HG03378 (cell line): ENCODE results near the gene MRPS16.
"Not testable (repeated sequence)": the region's sequence is repeated elsewhere in the genome, so short reads cannot be mapped to it uniquely, and the experiment has no call there.

Source experiments
- ATAC-seq: cut with Tn5 transposase; IDR thresholded peaks from one replicate; pipeline ENCODE4 v1.9.1; 2021; ENCODE audit warnings: mild to moderate bottlenecking, moderate library complexity; ENCODE audit not compliant: unreplicated experiment

The MRPS16 gene

DNA sequence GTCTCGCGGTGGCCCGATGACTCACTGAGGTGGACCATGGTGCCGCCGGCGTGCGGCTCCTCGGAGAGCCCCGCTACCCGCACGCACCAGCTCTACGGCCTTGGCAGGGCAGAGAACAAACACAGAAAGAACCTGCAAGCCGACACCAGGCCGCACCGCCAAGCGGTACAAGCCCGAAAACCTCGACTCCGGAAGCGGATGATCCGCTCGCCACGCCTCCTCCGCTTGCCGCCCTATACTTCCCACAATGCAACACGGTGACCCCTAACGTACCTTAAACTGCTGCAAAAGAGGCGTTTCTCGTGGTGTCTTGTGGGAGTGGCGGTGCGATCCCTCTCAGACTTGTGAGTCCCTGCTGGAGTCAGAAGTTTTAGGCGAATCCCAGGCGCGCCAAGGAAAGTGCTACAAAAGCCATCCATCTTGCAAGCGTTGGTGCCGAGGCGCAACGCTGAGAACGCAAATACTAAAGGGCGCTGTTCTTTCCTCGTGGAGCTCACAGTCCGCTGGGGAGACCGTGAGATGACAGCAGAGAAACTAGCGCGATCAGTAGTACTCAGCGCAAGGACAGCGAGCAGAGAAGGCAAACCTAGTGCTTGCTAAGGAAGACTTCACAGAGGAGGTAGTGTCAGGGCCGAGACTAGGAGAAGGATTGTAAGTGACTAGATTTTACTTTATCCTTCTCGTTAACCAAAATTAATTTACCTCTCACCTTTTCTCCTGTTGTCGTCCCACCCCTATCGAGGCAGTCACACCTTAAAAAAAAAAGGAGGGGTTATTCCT is at the start of gene MRPS16:
Gene MRPS16, minus strand, starts transcription at position 200 of the 780 bp plus-strand sequence. Its CDS starts 162 bp downstream, at position 38.
- peak; percentile 75 for ATAC-seq

DNA sequence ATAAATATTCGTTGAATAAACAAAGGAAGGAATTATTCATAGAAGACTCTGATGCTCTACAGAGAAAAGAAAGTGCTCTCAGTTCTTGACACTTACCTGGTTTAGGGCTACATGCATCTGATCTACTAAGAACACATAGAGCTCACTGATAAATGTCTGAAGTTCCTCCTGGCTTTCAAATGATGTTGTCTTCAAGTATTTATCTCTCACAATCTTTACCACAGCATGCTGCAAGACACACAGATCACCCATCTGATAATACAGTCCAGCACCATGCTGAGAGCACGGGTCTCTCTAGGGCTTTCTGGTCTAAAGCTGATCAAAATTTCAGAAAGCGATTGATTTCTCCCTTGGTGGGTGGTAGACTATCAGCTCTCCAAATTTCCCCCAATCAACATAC is 44.5 kb upstream of the MRPS16 start:
- no peak for ATAC-seq

DNA sequence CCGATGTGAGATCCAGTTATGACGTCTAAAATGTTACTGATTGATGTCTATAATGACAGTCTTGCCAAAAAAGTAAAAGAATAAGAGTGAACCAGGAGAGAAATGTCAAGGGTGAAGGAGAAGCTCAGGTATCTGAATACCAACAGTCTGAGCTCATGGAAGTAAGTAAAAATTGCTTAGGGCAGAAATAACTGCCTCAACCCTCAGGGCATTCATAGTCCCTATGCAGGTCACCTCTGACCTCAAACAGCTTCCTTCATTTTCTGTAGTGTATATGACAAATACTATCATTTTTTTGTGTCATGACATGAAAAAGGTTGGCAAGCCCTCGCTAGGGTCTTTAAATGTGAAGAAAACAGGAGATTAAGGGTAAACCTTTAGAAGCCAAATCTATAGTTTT is 41.0 kb upstream of the MRPS16 start:
- no peak for ATAC-seq

DNA sequence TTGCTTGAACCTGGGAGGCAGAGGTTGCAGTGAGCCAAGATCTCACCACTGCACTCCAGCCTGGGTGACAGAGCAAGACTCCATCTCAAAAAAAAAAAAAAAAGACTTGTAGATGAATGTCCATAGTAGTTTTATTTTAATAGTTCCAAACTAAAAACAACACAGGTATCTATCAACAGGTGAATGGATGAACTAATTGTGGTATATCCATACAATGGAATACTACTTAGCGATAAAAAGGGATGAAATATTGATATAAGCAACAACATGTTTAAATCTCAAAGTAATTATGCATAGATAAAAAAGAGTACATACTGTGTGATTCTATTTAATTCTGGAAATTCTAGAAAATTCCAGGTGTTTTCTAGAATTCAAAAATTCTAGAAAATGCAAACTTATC is 37.5 kb upstream of the MRPS16 start:
- ATAC-seq = no peak

DNA sequence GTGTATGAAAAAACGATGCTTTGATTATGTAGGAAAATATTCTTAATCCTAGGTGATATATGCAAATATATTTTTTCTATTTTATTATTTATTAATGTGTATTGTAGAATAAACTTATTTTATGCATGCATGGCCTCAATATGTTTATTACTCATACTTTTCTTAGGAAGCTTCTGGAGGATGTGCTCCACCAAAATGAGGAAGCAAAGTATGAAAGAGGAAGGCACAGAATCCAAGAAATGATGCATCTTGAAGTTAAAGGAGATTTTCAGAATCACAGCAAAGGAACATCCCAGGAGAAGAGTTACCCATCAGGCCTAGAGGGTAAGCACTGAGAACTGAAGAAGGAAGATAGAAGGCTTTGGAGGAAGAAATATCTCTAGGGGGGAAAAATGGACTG is 35.0 kb upstream of the MRPS16 start:
- no peak for ATAC-seq

DNA sequence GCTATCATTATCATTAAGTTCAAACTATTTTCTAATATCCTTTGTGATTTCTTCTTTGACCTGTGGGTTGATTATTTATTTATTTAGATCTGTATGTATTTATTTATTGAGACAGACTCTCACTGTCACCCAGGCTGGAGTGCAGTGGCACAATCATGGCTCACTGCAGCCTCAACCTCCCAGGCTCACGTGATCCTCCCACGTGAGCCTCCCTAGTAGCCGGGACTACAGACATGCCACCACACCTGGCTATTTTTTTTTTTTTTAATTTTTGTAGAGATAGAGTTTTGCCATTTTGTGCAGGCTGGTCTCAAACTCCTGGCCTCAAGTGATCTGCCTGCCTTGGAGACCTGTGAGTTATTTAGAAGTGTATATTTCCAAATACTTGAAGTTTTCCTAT is 28.7 kb upstream of the MRPS16 start:
- ATAC-seq = no peak

DNA sequence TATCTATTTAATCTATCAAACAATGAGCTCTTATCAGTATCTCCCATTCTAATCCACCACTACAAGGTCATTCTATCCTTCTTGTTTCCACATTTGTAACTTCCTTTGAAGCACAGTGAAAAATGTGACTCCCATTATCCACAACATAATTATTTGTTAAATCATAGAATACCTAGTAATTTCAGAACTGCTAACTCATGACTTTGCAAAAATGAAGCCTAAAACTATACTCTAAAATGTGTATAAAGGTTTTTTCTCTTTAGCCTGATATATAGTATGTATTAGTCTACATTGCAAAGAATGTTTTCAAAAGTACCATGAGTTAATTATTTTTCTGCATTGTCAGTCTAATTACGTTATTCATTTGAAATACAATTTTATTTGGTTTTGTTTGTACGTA is 12.0 kb upstream of the MRPS16 start:
- ATAC-seq = no peak

DNA sequence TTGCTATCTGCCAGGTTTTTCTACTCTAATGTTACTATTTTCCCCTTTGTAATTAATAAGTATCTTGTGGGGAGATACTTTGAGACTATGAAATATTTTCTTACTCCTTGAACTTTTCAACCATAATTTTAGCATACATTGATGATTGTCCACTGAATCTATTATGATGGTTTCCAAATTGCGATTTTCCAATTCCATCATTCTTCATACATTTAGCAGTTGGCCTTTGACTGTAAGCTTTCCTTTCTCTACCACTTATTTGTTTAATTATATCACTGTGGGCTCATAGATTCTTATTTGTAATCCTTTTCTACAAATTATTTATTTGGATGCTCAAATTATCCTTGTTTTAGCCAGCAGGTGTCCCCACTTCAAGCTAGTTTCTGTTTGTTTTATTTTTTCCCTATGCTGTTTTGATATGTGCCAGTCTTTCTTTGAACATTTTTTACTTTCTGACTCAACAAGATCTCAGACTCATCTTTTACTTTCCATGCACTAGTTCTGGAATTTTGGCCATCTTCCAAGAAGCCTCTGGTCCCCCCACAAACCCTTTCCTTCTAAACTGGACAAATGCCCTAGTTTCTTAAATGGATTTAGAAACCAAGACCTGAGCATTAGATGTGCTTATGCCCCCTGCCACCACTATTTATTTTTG is 11.4 kb upstream of the MRPS16 start:
- no peak for ATAC-seq

DNA sequence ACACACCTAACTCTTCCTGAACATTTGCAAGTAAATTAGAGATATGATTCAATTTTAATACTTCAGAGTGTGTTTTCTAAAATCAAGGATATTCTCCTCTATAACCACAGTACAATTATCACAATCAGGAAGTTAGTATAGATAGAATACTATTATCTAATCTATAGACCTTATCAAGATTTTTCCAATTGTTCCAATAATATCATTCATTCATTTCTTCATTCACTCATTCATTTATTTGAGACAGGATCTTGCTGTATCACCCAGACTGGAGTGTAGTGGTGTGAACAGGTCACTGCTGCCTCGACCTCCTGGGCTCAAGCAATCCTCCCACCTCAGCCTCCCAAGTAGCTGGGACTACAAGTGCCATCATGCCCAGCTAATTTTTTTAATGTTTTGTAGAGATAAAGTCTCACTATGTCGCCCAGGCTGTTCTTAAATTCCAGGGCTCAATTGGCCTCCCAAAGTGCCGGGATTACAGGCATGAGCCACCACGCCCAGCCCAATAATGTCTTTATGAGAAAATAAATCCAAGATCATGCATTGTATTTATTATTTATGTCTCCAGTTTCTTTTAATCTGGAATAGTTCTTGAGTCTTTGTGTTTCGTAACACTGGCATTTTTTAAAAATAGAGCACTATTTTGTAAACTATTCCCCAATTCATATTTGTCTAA is 10.6 kb upstream of the MRPS16 start:
- no peak for ATAC-seq

DNA sequence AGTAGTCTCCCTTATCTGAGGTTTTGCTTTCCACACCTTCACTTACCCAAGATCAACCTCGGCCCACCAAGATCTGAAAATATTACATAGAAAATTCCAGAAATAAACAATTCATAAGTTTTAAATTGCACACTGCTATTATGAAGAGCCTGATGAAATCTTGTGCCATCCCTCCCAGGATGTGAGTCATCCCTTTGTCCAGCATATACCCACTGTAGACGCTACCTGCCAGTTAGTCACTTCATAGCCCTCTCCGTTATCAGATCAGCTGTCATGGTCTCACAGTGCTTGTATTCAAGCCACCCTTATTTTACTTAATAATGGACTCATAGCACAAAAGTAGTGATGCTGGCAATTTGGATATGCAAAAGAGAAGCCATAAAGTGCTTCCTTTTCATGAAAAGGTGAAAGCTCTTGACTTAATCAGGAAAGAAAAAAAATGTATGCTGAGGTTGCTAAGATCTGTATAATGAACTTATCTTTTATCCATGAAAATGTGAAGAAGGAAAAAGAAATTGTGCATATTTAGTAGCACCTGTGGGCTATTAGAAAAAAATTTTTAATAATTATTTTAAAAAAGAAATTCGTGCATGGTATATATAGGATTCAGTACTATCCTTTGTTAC is 9.8 kb upstream of the MRPS16 start:
- ATAC-seq = no peak

DNA sequence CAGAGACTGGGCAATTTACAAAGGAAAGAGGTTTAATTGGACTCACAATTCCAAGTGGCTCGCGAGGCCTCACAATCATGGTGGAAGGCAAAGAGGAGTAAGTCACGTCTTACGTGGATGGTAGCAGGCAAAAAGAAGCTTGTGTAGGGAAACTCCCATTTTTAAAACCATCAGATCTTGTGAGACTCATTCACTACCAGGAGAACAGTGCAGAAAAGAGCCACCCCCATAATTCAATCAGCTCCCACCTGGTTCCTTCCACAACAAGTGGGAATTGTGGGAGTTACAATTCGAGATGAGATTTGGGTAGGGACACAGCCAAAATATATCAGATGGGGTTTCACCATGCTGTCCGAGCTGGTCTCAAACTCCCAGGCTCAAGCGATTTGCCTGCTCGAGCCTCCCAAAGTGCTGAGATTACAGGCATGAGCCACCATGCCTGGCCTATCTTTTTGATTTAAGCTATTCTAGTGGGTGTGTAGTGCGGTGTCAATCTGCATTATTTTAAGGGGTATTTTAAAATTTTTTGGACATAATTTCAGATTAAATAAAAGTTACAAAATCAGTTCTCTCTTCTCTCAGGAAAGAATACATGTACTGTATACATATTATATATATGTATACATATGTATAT is 9.0 kb upstream of the MRPS16 start:
- ATAC-seq = no peak

DNA sequence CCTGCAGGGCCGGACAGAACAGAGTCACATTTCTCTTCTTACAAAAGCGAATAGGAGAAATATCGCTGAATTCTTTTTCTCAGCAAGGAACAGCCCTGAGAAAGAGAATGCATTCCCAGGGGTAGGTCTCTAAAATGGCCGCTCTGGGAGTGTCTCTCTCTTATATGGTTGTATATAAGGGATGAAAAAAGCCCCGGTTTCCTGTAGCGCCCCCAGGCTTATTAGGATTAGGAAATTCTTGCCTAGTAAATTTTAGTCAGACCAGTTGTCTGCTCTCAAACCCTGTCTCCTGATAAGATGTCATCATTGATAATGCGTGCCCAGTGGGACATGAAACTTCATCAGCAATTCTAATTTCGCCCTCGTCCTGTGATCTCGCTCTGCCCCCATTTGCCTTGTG is 6.2 kb upstream of the MRPS16 start:
- ATAC-seq = not testable (repeated sequence)

DNA sequence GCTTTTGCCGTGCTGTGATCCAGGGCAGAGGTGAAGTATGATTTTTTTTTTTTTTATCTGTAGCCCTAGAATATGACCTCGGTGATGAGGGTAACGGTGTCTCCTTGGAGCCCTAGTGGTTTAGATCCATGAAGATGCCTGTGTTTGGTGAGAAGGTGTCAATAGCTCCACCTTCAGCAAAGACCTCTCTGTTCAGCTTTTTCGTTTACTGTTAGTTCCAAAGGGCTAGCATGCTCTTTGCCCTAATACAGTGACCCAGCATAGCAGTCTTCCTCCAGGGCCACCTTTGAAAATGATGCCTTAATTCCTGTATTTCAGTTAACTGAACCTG is 746 bp upstream of the MRPS16 start:
- no peak for ATAC-seq

DNA sequence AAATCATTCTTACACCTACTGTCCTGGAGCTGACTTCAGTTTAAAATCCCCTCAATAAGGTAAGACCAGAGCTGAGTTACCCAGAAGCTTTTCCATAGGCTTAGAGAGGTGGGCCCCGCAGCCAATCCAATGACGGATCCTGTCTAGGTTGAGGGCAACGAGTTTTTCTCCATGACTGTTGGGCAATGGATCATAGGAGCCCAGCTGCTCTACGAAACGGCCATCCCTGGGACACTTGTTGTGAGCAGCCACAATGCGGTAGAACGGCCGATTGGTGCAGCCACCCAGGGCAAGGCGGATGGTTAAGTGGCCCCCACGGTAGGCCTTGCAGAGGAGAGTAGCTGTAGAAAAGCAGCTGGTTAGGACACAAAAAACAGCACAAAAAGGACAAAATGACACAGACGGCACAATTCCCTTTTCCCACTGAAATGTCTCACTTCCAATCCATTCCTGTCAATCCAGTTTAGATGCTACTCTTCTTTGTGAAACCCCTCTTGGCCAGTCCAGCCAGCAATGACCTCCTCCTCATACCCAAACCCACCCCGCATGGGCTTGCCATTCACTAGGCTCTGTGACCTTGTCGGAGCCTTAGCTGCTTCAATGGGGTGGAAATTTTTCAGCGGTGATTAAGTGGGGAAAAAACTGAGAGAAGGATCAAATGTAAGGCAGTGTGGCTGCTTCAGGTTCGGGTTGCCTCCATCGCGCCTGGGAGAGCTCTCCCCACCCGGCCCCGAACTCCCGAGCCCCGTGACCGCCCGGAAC is 580 bp downstream of the MRPS16 start:
- peak; percentile 5 for ATAC-seq

DNA sequence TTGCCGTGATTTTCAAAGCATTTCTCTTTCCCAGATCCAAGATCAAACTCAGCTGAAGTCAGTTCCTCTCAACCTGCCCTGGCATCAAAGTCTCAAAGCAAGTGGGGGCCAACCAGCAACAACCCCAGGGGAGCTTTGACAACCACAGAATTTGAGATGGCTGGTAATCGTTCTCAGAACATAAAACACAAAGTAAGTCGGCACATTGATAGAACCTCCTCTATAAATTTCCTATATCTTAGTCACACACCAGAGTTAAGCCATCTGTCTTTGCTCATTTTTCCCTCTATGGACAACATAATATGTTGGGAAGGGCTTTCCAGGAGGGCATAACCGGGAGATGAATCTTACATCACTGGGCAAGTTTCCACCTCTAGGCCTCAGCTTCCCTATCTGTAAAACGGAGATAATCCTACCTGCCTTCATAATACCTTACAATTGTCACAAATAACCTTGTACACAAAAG is 4.2 kb downstream of the MRPS16 start:
- ATAC-seq = no peak

DNA sequence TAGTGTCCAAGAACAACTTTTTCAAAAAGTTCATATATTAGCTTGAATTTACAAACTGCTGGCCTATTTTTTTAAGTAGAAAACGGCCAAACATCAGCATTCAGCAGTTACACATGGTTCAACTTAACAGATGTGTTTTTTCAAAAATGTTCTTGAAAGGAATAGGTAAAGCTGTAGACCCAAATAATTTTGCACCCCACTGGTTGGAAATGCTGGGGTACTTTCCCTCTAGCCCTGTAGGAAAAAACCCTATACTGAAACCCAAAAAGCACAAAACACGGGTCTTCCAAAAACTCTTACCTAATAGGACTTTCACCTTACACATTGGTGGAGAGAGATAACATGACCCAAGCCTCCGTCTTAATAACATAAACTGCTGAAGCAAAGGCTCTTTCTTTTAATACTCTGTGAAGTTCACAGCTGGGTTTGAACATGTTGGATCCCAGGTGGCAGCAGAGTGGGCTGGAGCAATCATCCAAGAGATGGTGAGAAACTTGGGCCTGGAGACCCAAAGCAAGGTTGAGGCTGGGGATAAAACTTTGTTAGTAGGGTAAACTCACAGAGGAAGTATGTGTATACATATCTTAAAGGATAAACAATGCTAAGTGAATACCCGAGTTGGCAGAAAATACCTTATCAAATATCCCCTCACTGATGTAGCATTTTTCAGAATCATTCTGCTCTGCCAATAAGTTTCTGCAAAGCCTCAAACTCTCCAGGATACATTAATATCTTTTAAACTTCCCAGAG is 4.8 kb downstream of the MRPS16 start:
- ATAC-seq = no peak

DNA sequence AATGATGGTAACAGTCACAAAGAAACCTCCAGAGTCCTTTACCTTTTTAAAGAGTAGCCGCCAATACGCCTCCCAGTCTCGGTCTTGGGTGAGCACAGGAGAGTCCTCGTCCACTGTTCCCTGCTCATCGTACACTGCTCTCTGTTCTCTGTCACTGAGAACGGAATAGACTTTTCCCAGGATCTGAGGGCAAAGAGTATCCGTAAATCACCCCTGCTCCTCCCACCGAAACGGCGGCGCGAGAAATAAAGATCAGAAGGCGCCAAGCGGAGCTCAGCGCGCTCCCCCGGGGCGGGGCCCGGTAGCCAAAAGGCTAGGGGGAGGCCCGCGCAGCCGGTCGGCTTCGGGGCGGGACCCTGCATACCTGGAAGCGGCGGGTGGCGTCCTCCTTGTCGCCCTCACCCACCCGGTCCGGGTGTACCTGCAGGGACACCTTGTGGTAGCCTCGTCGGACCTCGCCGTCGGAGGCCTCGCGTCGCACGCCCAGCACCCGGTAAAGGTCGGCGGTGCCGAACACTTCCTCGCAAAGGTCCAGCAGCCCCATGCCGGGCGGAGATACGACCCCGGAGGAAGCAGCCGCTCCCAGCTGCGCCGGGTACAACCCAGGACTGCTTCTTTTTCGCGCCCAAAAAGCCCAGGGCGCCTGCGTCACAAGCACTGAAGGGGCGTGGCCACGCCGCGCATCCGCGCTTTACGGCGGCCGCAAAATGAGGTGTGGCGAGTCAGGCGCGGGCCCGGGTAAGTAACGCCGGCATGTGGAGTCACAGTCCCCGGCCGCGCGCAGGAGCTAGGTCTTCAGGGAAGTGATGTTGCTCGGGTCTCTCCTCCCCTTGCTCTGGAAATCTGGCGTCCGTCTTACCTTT is 5.6 kb downstream of the MRPS16 start, which contains the start of gene DNAJC9:
Gene DNAJC9, minus strand, starts transcription at position 610 of the 863 bp plus-strand sequence. Its CDS starts 66 bp downstream, at position 544.
- peak; percentile 75 for ATAC-seq

DNA sequence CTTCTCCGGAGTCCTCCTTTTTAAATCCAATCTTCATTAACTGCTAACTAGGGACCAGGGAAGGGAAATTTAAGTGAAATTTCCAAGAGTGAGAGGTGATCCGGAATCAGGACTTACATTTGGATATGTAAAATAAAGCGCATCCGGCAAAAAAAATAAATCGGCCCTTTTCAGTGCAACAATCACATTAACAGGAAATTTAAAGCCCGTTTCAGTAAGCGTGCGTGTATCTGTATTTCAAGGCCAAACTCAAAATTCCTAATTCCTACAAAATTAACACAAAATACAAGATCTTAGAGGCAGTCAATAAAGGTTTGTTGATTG is 6.2 kb downstream of the MRPS16 start:
- ATAC-seq = no peak
